NT2/D1 (cell line): ENCODE data around the gene PLG.

ENCODE experiments used
- SUZ12 ChIP-seq: IDR thresholded peaks from 2 replicates; pipeline ENCODE4 v1.6.1; 2011; ENCODE audit not compliant: insufficient read length, insufficient read depth; ENCODE audit errors: extremely low read depth
- YY1 ChIP-seq: IDR thresholded peaks from 2 replicates; pipeline ENCODE4 v1.6.1; 2011; ENCODE audit not compliant: insufficient read length, insufficient read depth
- ZNF274 ChIP-seq: IDR thresholded peaks from 2 replicates; pipeline ENCODE4 v1.6.1; 2011; ENCODE audit warnings: mild to moderate bottlenecking, low read depth, low read length

DNA sequence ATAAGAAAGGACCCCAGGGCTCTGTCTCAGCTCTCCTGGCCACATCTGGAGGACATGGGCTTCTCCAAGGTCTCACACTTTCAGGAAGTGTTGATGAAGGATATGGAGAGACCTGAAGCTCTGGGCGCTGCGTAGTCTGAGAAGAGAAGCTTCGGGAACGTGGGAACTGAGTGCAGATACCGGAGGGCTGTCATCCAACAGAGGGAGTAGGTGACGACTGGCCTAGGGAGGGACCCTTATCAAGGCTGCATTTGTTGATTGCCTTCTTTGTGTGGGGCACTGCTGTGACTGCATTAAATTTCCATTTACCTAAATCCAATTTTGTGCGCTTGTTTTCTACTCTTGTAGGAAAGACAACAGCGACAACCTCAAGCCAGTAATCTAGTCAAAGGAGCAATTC, 63.4 kb downstream of the PLG start:
- TF ChIP-seq YY1 (no peak), ZNF274 (no peak), SUZ12 (no peak)
